ENCODE data around the gene ITGB1BP2.

DNA sequence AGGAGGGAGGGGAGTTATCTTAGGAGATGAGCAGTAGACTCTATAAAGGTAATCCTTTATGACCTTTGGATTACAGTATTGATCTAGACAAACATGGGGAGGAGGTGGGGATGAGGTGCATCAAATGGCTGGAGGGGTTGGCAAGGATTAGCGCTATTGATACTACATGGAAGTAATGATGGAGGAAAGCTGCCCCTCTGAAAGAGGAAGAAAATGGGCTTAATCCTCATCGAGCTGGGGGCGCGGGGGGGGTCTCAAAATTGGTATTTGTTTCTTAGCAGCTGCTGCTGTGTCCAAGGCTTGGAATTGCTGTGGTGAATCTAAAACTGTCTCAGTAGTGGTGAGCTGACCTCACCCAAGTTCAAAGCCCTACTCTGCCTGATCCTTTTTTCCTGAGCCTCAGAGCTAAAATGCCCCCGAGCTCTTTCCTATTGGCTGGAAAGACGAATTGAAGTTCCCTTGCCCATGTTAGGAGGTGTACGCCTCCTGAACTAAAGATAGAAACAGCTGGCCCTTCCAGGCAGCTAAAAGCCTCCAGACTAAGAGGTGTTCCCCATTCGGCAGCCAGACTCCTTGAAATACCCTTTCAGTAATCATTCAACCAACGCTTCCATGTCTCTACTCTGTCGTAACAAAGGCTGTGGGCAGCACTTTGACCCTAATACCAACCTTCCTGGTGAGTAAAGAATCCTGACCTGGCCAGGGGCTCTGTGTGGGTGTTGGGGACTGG lies at the start of gene ITGB1BP2:
- TF ChIP-seq, protein P1, sequence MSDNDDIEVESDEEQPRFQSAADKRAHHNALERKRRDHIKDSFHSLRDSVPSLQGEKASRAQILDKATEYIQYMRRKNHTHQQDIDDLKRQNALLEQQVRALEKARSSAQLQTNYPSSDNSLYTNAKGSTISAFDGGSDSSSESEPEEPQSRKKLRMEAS (IDR thresholded peaks at IDR 0.05; ENCODE audit: low read depth) = no peak
- TF ChIP-seq FOSL2 (IDR thresholded peaks at IDR 0.05; ENCODE audit: borderline replicate concordance, low read depth) (no peak), RFX5 (IDR thresholded peaks at IDR 0.05; ENCODE audit: low read length) (no peak), YY1 (IDR thresholded peaks at IDR 0.05; ENCODE audit: low read depth) (no peak), JUND (IDR thresholded peaks at IDR 0.05) (no peak; the same call in 1 of the 2 replicates), MEF2A (IDR thresholded peaks at IDR 0.05; ENCODE audit: borderline replicate concordance, low read depth) (no peak), TAF1 (IDR thresholded peaks at IDR 0.05; ENCODE audit: borderline replicate concordance, low read depth, low read length) (no peak), SIN3A (IDR thresholded peaks at IDR 0.05; ENCODE audit: borderline replicate concordance, low read depth, low read length) (no peak)
- TF ChIP-seq, protein P2, sequence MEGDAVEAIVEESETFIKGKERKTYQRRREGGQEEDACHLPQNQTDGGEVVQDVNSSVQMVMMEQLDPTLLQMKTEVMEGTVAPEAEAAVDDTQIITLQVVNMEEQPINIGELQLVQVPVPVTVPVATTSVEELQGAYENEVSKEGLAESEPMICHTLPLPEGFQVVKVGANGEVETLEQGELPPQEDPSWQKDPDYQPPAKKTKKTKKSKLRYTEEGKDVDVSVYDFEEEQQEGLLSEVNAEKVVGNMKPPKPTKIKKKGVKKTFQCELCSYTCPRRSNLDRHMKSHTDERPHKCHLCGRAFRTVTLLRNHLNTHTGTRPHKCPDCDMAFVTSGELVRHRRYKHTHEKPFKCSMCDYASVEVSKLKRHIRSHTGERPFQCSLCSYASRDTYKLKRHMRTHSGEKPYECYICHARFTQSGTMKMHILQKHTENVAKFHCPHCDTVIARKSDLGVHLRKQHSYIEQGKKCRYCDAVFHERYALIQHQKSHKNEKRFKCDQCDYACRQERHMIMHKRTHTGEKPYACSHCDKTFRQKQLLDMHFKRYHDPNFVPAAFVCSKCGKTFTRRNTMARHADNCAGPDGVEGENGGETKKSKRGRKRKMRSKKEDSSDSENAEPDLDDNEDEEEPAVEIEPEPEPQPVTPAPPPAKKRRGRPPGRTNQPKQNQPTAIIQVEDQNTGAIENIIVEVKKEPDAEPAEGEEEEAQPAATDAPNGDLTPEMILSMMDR (IDR thresholded peaks at IDR 0.05) = no peak
